ENCODE measurements around the gene DIP2C.

DIP2C gene

DNA sequence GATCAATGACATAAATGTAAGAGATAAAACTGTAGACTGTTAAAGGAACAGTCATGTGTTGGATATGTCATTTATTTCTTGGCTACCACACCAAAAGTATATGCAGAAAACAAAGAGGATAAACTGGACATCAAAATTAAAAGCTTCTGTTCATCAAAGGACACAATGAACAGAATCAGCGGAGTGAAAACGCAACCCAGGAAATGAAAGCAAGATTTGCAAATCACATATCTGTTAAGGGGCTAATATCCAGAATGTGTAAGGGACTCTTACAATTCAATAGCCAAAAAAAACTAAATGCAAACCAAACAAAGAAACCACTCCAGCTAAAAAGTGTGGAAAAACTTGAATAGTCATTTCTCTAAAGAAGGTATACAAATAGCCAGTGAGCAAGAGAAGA lies 390.0 kb downstream of the DIP2C start:
- ChIA-PET CTCF (no interaction called here), POLR2A (no interaction called here)
- no peak for TF ChIP-seq LEF1 (IDR thresholded peaks at IDR 0.05; ENCODE audit: borderline replicate concordance)
- TF ChIP-seq HDGF (IDR thresholded peaks at IDR 0.05; ENCODE audit: borderline replicate concordance): no peak
- no peak for TF ChIP-seq NFRKB (IDR thresholded peaks at IDR 0.05)
- no peak for TF ChIP-seq CTBP1 (IDR thresholded peaks at IDR 0.05; ENCODE audit: borderline replicate concordance)
- TF ChIP-seq ARNT (IDR thresholded peaks at IDR 0.05): no peak
- DNase-seq (ENCODE audit: extremely low spot score): no peak

DNA sequence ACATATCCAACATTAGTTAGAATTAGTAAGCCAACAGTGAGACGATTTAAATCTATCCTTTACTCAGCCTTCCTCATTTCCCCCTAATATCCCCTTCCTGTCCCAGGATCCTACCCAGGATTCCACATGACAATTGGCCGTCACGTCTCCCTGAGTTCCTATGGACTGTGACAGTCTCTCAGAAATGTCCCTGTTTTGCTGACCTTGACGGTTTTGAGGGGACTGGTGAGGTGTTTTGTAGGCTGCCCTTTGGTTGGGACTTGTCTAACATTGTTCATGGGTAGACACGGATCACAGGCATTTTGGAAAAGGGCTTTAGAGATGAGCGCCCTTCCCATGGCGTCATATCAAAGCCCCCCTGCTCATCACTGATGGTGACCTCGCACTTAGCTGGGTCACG lies 391.4 kb downstream of the DIP2C start:
- POLR2A ChIA-PET: no interaction called here
- no peak for TF ChIP-seq TARDBP (IDR thresholded peaks at IDR 0.05)
- no peak for TF ChIP-seq SUZ12 (IDR thresholded peaks at IDR 0.05)
- TF ChIP-seq LEF1 (IDR thresholded peaks at IDR 0.05; ENCODE audit: borderline replicate concordance): no peak
- TF ChIP-seq ZNF384 (IDR thresholded peaks at IDR 0.05): no peak
- TF ChIP-seq FOXA1 (IDR thresholded peaks at IDR 0.05): no peak
- TF ChIP-seq FOXM1 (IDR thresholded peaks at IDR 0.05; ENCODE audit: borderline replicate concordance): no peak
- no peak for TF ChIP-seq ELF4 (IDR thresholded peaks at IDR 0.05)
- no peak for TF ChIP-seq HDGF (IDR thresholded peaks at IDR 0.05; ENCODE audit: borderline replicate concordance)
- no peak for TF ChIP-seq FOXK2 (IDR thresholded peaks at IDR 0.05)
- TF ChIP-seq, protein P1, sequence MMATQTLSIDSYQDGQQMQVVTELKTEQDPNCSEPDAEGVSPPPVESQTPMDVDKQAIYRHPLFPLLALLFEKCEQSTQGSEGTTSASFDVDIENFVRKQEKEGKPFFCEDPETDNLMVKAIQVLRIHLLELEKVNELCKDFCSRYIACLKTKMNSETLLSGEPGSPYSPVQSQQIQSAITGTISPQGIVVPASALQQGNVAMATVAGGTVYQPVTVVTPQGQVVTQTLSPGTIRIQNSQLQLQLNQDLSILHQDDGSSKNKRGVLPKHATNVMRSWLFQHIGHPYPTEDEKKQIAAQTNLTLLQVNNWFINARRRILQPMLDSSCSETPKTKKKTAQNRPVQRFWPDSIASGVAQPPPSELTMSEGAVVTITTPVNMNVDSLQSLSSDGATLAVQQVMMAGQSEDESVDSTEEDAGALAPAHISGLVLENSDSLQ (IDR thresholded peaks at IDR 0.05): no peak
- no peak for TF ChIP-seq L3MBTL2 (conservative IDR thresholded peaks at IDR 0.05)
- TF ChIP-seq ARNT (IDR thresholded peaks at IDR 0.05): no peak
- no peak for DNase-seq (ENCODE audit: extremely low spot score)
- CTCF ChIA-PET: no interaction called here

DNA sequence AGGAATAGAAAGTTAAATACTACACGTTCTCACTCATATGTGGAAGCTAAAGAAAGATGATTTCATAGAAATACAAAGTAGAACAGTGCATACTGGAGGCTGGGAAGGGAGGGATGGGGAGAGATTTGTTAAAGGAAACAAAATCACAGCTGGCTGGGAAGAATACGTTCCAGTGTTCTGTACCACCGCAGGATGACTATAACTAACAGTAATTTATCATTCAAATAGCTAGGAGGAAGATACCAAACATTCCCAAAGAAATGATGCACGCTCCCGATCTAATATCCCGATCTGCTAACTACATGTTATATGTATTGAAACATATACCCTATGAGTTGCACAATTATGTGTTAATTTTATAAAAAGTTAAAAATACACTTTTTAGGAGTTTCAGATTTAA lies 391.9 kb downstream of the DIP2C start:
- CTCF ChIA-PET: no interaction called here
- no peak for DNase-seq (ENCODE audit: extremely low spot score)
- TF ChIP-seq, protein P1 (IDR thresholded peaks at IDR 0.05): no peak
- POLR2A ChIA-PET: no interaction called here

DNA sequence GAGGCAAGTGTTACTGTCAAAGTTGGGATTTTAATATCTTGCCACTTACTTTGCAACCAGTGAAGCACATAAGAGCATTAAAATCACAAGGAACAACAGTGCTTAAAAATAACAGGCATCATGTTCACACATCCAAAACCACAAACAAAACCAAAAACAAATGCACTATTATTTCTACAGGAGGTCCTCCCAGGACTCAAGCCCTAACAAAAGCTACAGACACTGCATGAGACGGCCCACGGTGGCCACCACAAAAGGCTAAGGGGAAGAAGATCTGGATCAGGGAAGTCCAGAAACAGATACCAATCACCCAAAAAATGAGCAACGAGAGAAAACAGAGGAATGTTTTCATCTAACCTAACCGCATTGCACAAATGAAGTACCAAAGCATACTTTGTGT lies 395.8 kb downstream of the DIP2C start:
- no peak for DNase-seq (ENCODE audit: extremely low spot score)
- CTCF ChIA-PET: no interaction called here
- POLR2A ChIA-PET: no interaction called here
- no peak for TF ChIP-seq ZNF384 (IDR thresholded peaks at IDR 0.05)
- no peak for TF ChIP-seq TARDBP (IDR thresholded peaks at IDR 0.05)
- no peak for TF ChIP-seq ARNT (IDR thresholded peaks at IDR 0.05)
- no peak for TF ChIP-seq SUZ12 (IDR thresholded peaks at IDR 0.05)
- no peak for TF ChIP-seq LEF1 (IDR thresholded peaks at IDR 0.05; ENCODE audit: borderline replicate concordance)
- no peak for TF ChIP-seq HDGF (IDR thresholded peaks at IDR 0.05; ENCODE audit: borderline replicate concordance)
- no peak for TF ChIP-seq SP1 (IDR thresholded peaks at IDR 0.05)
- no peak for TF ChIP-seq FOXK2 (IDR thresholded peaks at IDR 0.05)
- TF ChIP-seq FOXM1 (IDR thresholded peaks at IDR 0.05; ENCODE audit: borderline replicate concordance): no peak
- TF ChIP-seq, protein P1 (IDR thresholded peaks at IDR 0.05): no peak
- no peak for TF ChIP-seq ELF4 (IDR thresholded peaks at IDR 0.05)
- no peak for TF ChIP-seq NFRKB (IDR thresholded peaks at IDR 0.05)
- no peak for TF ChIP-seq BHLHE40 (IDR thresholded peaks at IDR 0.05; ENCODE audit: borderline replicate concordance)
- no peak for TF ChIP-seq FOXA1 (IDR thresholded peaks at IDR 0.05)
- no peak for TF ChIP-seq CTBP1 (IDR thresholded peaks at IDR 0.05; ENCODE audit: borderline replicate concordance)

DNA sequence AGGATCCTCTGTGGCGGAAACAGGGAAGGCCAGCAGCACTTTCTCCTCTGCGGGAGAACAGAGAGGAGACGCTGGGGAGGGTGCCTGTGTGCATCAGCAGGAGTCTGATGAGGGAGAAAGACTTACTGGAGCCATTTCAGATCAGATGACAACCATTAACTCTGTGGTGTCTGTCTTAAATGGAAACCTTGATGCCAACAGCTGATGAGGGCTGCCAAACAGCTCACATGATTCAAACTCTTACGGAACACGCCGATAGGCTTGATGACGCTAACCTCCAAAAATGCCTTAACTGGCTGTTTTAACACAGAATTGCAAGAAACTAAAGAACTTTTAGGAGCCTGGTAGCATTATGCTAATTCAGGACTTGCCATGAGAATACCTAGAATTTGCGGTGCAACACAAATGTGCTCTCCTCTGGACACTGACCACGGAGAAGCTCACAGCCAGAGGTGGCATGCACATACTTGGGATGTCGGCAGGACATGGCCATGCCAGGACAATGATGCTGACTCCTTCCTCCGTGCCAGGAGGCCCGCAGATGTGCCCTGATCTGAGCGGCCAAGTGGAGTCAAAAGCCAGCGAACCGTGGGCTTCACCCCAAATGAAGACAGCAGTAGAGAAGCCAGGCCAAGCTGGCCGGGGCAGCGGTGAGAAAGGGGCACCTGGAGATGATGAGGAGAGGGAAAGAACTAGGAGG lies 399.3 kb downstream of the DIP2C start:
- ChIA-PET CTCF (interaction anchor here (0.6 kb wide), 1 partner anchor 55 kb away, joined by 3 read pairs; no protein-coding TSS in a partner anchor), POLR2A (no interaction called here)
- TF ChIP-seq ARNT (IDR thresholded peaks at IDR 0.05): no peak
- TF ChIP-seq, protein P1 (IDR thresholded peaks at IDR 0.05): no peak
- TF ChIP-seq NFRKB (IDR thresholded peaks at IDR 0.05): no peak
- no peak for TF ChIP-seq FOXM1 (IDR thresholded peaks at IDR 0.05; ENCODE audit: borderline replicate concordance)
- TF ChIP-seq CTBP1 (IDR thresholded peaks at IDR 0.05; ENCODE audit: borderline replicate concordance): no peak
- DNase-seq (ENCODE audit: extremely low spot score): no peak

DNA sequence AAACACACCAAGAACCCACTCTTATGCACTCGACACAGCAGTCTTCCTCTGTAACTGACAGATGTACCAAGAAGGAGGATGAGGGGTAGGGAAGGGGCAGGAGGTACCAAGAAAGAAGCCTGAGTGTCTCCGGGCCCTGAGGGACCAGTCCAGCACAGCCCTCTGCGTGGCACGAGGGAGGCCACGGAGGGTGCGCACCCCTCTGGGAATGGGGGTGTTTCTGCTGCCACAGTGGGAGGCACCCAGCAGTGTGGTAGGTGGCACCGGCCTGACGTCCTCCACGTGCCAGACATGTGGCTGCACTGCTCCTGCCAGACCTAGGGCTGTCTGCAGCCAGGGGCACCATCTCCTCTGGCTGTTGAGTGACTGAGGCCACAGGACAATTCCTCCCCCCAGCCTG lies 399.9 kb downstream of the DIP2C start:
- ChIA-PET CTCF (interaction anchor here (0.6 kb wide), 1 partner anchor 55 kb away, joined by 3 read pairs; no protein-coding TSS in a partner anchor), POLR2A (no interaction called here)
- no peak for DNase-seq (ENCODE audit: extremely low spot score)
- no peak for TF ChIP-seq FOXM1 (IDR thresholded peaks at IDR 0.05; ENCODE audit: borderline replicate concordance)
- TF ChIP-seq NFRKB (IDR thresholded peaks at IDR 0.05): no peak
- TF ChIP-seq BHLHE40 (IDR thresholded peaks at IDR 0.05; ENCODE audit: borderline replicate concordance): no peak
- no peak for TF ChIP-seq L3MBTL2 (conservative IDR thresholded peaks at IDR 0.05)
- no peak for TF ChIP-seq HDGF (IDR thresholded peaks at IDR 0.05; ENCODE audit: borderline replicate concordance)
- TF ChIP-seq FOXK2 (IDR thresholded peaks at IDR 0.05): no peak
- TF ChIP-seq CTBP1 (IDR thresholded peaks at IDR 0.05; ENCODE audit: borderline replicate concordance): no peak
- no peak for TF ChIP-seq TARDBP (IDR thresholded peaks at IDR 0.05)
- no peak for TF ChIP-seq ARNT (IDR thresholded peaks at IDR 0.05)
- TF ChIP-seq ELF4 (IDR thresholded peaks at IDR 0.05): no peak
- no peak for TF ChIP-seq SP1 (IDR thresholded peaks at IDR 0.05)
- TF ChIP-seq, protein P1 (IDR thresholded peaks at IDR 0.05): no peak
- TF ChIP-seq ZNF384 (IDR thresholded peaks at IDR 0.05): no peak
- no peak for TF ChIP-seq FOXA1 (IDR thresholded peaks at IDR 0.05)
- TF ChIP-seq LEF1 (IDR thresholded peaks at IDR 0.05; ENCODE audit: borderline replicate concordance): no peak
- TF ChIP-seq SUZ12 (IDR thresholded peaks at IDR 0.05): no peak

Data from HEK293T (cell line).